Measurements from ENCODE around the gene GLI1.

Gene GLI1

DNA sequence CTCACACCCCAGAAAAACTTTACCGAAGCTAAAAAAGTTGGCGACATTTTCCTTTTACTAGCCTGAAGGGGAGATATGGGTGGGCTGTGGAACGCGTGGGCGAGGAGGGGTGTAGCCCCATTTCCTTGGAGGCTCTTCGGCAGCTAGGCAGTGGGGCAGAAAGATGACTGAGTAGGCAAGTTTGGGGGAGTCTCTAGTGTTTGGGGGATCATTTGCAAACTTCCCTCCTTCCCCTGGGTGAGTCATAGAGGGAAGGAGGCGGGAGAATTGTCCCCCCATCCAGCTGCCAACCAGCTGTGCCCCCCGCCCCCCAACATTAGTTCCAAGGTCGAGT lies 2.3 kb downstream of the GLI1 start:
- no peak for DNase-seq

DNA sequence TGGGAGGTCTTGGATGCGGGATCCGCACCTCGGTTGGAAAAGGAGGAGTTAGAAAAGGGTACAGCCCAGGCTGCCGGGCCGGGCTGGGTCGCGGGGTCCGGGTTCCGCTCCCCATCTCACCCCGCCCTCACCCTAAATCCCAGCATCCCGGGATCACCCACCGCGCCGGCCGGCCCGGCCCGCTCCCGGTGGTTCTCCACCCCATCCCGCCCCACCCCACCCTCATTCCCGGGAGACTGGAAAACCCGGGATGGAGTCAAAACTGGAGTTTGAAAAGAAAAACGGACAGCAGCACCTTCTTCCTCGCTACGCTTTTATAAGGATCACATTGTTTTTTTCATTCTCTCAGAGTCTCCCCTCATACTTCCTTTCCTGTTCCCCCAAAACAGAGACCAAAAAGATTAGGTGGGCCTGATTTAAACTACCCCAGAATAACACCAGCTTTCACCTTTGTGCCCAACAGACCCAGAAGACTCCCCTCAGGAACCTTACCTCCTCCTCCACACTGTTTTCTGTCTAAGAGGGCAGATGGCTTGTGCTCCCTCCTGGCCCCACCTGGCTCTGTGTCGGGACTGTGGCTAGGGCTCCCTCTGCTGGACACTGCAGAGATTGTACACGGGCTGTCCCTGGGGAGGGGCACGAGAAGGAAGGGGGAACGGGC lies 2.8 kb downstream of the GLI1 start:
- DNase-seq, result peak; percentile 59 to 79 (median 75)

DNA sequence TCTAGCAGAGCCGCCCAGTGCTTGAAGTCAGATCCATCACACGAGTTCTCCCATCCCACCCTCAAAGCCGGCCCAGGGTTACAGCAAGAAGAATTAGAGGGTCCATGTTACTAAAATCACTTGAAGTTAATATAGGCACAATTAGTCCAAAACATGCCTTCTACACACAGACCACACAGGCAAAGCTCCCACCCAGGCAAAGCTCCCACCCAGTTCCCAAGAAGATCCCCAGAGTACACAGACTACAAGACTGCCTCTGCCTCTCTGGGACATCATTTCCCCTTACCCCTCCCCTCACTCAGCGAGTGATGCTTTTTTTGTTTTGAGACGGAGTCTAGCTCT lies 3.3 kb downstream of the GLI1 start:
- DNase-seq, result no peak

DNA sequence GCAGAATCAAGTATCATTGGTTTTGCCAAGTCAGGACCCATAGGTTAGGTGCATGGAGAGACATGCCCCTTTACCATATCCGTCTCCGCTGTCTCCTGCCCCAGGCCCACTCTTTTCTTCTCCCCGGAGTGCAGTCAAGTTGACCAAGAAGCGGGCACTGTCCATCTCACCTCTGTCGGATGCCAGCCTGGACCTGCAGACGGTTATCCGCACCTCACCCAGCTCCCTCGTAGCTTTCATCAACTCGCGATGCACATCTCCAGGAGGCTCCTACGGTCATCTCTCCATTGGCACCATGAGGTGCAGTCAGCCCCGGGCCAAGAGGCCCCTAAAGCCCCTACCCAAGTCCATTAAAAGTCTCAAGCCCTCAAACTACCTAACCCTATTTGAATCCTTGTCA lies 5.0 kb downstream of the GLI1 start:
- no peak for DNase-seq

DNA sequence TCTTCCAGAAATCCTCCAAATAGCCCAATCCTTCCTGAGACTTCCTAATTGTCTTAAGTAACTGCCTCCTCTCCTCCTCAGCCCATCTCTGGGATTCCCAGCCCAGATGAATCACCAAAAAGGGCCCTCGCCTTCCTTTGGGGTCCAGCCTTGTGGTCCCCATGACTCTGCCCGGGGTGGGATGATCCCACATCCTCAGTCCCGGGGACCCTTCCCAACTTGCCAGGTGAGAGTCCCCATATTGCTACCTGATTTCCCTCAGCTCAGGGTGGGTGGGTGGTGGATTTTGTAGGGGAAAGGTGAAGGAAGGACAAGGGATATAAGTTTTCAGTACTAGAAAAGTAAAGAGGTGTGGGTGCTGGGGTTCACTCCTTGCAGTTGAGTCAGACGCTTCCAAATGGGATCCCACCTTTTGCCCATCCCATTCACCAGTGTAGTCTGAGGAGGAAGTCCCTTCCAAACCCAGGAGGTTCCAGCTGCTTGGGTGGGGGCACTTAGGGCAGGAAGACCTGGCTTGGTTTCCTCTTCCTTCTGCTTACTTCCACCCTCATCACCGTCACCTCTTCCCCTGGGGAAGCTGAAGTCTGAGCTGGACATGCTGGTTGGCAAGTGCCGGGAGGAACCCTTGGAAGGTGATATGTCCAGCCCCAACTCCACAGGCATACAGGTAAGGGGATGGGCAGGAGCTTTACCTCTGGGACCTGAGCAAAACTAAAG lies 5.6 kb downstream of the GLI1 start:
- DNase-seq, result no peak

DNA sequence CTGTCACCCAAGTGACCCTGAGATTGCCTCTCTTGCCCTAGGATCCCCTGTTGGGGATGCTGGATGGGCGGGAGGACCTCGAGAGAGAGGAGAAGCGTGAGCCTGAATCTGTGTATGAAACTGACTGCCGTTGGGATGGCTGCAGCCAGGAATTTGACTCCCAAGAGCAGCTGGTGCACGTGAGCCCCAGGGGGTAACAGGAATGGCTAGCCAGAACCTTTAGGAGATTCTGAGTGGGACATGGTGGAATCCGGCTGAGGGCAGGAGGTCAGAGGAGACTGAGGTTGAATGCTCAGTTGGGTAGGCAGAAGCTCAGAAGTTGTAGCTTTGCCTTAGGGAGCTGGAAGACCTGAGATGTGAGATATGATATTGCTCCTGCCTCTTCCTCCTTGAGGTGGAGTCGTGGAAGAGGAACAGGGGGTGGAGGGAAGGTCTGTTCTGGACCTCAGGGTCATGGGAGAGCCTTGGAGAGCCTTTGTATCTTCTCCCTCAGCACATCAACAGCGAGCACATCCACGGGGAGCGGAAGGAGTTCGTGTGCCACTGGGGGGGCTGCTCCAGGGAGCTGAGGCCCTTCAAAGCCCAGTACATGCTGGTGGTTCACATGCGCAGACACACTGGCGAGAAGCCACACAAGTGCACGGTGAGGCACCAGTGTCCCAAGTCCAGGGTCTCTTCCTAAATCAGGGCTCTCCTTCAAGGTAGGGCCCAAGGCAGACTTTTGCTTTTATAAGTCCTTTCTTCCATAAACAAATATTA lies 6.3 kb downstream of the GLI1 start:
- no peak for DNase-seq

DNA sequence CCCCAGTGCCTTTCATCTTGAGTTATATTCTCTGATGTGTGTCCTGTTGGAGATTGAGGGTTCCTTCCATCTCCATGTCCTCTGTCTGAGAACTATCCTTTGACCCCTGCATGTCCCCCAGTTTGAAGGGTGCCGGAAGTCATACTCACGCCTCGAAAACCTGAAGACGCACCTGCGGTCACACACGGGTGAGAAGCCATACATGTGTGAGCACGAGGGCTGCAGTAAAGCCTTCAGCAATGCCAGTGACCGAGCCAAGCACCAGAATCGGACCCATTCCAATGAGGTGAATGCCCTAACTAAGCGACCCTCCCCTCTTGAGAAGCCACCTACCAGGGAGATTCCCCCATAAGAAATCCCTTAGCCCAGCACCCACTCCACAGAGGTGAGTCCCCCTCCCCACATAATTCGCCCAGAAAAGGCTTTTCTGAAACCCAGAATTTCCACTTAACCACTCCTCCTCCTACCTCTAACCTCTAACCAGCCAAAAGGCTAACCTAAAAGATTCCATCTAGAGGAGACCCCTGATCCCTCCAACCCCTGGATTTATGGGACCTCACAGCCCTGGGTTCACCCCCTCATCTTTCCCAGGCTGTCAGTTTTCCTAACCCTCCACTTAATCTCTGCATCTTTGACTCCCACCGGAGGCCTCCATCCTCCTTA lies 7.8 kb downstream of the GLI1 start:
- no peak for DNase-seq

DNA sequence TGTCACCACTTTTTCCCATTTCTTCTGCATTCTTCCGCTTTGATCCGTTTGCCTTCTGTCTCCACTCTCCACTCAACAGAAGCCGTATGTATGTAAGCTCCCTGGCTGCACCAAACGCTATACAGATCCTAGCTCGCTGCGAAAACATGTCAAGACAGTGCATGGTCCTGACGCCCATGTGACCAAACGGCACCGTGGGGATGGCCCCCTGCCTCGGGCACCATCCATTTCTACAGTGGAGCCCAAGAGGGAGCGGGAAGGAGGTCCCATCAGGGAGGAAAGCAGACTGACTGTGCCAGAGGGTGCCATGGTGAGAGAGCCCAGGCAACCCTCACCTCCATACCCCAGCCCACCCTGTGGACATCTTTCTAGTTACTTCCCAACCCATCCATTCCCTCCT lies 8.3 kb downstream of the GLI1 start:
- DNase-seq, result no peak

DNA sequence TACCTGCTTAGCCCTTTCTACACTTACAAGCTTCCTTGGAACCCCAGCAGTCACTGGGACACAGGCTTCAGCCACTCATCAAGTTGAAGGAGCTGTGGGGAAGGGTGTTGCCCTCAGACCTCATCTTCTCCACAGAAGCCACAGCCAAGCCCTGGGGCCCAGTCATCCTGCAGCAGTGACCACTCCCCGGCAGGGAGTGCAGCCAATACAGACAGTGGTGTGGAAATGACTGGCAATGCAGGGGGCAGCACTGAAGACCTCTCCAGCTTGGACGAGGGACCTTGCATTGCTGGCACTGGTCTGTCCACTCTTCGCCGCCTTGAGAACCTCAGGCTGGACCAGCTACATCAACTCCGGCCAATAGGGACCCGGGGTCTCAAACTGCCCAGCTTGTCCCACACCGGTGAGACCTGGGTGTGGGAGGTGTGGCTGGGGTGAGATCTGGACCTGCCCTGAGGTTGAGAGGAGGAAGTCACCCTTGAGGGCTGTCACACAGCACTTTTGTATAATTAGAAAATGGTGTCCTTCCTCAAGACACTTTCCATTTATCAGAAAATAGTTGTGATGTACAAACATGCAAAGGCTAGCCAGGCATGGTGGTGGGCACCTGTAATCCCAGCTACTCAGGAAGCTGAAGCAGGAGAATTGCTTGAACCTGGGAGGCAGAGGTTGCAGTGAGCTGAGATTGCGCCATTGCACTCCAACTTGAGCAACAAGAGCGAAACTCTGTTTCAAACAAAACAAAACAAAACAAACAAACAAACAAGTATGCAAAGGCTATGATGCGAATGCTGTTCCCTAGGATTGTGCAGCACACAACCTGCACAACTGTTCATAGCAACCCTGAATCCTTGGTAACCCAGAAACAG lies 9.9 kb downstream of the GLI1 start:
- no peak for DNase-seq

DNA sequence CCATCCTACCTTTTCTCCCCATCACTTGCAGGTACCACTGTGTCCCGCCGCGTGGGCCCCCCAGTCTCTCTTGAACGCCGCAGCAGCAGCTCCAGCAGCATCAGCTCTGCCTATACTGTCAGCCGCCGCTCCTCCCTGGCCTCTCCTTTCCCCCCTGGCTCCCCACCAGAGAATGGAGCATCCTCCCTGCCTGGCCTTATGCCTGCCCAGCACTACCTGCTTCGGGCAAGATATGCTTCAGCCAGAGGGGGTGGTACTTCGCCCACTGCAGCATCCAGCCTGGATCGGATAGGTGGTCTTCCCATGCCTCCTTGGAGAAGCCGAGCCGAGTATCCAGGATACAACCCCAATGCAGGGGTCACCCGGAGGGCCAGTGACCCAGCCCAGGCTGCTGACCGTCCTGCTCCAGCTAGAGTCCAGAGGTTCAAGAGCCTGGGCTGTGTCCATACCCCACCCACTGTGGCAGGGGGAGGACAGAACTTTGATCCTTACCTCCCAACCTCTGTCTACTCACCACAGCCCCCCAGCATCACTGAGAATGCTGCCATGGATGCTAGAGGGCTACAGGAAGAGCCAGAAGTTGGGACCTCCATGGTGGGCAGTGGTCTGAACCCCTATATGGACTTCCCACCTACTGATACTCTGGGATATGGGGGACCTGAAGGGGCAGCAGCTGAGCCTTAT lies 10.8 kb downstream of the GLI1 start:
- no peak for DNase-seq

DNA sequence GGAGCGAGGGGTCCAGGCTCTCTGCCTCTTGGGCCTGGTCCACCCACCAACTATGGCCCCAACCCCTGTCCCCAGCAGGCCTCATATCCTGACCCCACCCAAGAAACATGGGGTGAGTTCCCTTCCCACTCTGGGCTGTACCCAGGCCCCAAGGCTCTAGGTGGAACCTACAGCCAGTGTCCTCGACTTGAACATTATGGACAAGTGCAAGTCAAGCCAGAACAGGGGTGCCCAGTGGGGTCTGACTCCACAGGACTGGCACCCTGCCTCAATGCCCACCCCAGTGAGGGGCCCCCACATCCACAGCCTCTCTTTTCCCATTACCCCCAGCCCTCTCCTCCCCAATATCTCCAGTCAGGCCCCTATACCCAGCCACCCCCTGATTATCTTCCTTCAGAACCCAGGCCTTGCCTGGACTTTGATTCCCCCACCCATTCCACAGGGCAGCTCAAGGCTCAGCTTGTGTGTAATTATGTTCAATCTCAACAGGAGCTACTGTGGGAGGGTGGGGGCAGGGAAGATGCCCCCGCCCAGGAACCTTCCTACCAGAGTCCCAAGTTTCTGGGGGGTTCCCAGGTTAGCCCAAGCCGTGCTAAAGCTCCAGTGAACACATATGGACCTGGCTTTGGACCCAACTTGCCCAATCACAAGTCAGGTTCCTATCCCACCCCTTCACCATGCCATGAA lies 11.5 kb downstream of the GLI1 start:
- no peak for DNase-seq

DNA sequence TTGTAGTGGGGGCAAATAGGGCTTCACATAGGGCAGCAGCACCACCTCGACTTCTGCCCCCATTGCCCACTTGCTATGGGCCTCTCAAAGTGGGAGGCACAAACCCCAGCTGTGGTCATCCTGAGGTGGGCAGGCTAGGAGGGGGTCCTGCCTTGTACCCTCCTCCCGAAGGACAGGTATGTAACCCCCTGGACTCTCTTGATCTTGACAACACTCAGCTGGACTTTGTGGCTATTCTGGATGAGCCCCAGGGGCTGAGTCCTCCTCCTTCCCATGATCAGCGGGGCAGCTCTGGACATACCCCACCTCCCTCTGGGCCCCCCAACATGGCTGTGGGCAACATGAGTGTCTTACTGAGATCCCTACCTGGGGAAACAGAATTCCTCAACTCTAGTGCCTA lies 12.1 kb downstream of the GLI1 start:
- no peak for DNase-seq

DNA sequence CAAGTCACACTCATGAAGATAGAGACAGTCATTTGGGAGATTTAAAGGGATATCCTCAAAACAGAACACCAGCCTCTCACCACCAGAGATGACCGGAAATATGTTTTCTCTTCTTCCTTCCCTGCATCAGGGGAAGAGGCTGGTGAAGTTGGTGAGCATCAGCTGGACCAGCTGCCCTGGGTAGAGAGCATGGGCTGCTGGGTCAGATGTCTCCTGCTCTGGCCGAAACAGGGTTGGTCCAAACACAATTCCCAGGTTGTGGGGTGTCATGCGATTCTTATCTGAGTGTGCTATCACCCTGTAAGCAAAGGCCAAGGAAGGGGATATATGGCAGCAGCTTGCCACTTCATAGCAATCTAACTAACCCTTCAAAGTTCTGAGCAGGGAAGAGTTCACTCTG lies 12.8 kb downstream of the GLI1 start:
- DNase-seq, result no peak

DNA sequence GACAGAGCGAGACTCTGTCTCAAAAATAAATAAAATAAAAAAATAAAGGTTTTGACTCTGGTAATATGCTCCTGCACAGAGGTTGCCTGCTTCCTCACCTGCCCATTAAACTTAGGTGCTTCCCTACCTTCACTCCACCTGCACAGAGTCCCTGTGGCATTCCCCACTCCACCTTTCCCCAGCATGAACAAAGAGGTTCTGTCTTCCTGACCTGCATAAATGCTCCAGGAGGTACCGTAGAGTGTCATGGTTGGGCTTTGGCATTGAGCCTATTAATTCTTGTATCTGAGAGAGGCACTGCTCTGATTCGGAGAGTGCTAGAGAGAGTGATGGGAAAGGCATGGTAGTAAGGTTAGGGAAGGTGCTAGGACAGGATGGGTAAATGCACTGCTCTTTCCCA lies 13.8 kb downstream of the GLI1 start:
- no peak for DNase-seq

DNA sequence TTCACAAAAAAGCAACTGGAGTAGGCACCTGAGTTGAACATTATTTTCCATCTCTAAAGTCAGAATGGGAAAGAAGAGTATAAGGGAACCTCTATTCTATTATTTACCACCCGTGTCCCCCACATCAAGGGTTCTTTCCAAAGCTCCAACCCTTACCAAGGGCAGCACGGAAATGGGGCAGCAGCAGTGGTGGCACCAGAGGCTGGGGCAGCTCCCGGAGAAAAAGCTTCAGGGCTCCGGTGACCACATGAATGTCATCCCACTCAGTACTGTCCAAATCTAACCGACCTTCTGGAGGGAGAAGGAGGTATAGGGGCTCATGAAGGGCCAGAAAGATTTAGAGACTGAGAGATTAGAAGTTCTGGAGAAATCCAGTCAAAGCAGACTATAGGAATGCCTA lies 14.3 kb downstream of the GLI1 start:
- no peak for DNase-seq

DNA sequence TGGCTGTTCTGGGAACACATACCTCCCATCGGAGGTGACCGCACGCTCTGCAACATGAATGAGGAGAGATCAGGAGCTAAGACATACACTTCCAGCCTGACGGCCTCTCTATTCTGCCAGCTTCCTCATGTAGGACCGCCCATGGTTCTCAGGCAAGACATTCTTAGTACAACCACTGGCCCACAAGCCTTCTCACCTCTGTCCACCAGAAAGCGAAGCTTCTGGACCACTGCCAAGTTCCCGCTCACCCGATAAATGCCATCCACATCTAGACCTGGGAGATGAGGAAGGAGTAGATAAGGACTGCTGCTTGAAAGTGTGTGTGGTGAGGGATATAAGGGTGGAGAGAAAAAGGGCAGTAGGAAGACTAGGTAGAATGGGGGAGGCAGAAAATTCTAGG lies 14.8 kb downstream of the GLI1 start:
- no peak for DNase-seq

DNA sequence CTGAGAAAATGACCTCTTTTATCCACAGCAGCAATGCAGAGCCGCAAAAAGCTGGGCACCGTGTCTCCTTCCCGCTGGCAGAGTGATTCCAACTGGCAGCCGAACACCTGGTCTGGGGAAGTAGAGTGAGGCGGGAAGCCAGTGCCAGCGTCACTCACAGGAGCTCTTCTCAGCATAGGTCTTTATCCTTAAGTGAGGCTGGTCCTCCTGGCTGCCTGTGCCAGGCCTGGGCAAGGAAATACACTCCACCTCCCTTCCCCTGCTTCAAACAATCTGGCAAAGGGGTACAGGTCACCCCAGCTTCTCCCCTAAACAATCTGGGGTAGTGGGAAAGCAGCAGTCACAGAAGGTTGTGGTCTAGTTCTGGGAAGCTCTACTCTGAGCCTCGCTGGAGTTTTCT lies 15.3 kb downstream of the GLI1 start:
- no peak for DNase-seq

DNA sequence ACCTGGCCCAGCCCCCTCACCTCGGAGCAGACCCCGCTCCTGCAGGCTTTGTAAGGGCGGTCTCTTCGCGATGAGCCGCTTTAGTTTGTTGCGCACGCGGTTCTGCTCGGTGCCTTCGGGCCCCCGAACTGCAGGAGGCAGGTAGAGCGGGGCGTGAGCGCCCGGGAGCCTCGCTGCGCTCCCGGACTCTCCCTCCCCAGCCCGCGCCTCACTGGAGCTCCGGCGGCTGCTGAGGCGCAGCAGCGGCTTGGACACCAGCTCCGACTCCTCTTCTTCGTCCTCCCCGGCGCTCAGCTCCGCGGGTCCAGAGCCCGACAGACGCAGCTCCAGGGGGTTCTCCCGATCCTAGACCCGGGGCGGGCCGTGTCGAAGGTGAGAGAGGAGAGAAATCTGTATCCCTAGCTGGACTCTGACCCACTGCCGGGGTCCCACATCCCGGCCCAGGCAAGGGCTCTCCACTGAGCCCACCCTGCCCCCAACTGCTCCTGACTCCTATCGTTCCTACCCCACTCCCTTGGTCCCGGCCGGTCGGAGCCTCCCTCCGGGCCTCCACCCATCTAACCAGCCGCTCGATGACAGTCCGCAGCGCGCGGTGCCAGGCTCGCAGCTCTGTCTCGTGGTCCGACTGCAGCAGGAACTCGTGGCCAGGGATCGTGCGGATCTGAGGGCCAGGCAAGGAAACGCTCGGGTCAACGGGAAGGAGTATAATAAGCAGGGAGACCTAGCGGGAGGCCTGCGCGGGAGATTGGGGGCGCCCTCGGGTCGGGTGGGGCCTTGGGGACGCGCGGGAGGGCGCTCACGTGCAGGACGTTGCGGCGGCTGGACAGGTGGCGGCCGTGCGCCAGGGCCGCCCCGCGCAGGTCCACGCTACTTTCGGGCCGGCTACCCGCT lies 15.9 kb downstream of the GLI1 start:
- no peak for DNase-seq

DNA sequence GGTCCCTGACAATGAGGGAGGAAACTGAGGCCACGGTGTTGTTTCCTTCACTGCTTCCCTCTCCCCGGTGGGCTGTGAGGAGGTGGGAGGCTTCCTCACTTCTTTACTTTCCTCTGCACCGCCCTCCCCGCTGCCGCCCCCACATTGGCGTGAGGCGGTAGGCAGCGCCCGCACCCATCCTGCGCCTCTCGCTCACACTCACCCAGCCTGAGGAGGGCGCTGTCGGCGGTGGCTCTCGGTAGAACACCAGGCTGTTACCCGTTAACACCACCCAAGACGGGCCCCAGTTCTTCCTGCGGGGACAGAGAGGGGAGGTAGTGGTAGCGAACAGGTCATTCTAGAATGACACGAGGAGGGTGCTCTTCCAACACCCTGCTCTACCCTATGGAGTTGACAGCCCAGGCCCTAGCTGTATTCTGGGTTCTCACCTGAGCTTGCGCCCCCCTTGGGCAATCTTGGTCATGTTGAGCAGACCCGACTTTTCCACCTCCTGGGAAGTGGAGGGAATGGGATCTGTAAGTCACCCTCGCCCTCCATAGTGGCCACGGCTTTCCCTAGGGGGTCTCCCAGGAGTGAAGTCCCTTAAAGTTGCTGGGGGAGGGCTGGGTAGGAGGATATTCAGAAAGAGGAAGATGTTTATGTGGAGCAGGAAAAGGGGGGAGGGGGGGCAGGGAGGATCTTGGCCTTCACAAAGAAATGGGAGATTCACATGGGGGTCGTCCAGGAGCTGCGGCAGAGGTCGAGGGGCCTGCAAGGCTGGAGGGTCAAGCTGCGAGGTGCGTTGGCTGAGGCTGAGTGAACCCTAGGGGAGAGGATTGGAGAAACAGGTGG lies 16.8 kb downstream of the GLI1 start:
- peak in 3 of 4 experiments; percentile 41 to 63 (median 59) for DNase-seq

All from activated naive CD4-positive, alpha-beta T cell (primary cell).